ENCODE data around the gene PRSS23. TPM values are rescaled to one million over a fixed set of nuclear protein-coding genes. Genes with fewer than 3 reads are reported as not detected.

The PRSS23 gene
- total and polyA plus RNA-seq, 2 donors (not counting 3 experiments of a cell fraction or from before 2014, with no cell fraction given), result 146 to 278 TPM

GRCh38 chr11:86797133-86797532 lies 3.2 kb upstream of the PRSS23 start:
- POLR2A ChIA-PET, result no interaction called here
- DNase-seq (ENCODE audit: low read depth, low spot score), result no peak

More at GRCh38 chr11:86797133-86797532, 3.2 kb upstream of the PRSS23 start:
- H3K4me2 ChIP-seq (ENCODE audit: insufficient read depth, low read length), result no peak overlapping the region
- dilution Hi-C loops (cut with MboI; ENCODE audit: extremely low pct_ligation_motif_present, low sequenced_read_pairs) (no loop called here), intact Hi-C loops (cut with micrococcal nuclease) (no loop called here)
- no peak for FAIRE-seq
- H3K27ac ChIP-seq (ENCODE audit: insufficient read depth, low read depth, low read length), result no peak overlapping the region
- no peak overlapping the region for H3K9ac ChIP-seq (replicated peaks; ENCODE audit: extremely low read depth, insufficient read depth, low read length)
- no peaks in the 10 kb centered on the region for H3K36me3 ChIP-seq (ENCODE audit: control insufficient read depth in 2 of 2, extremely low read depth in 1 of 2, insufficient read depth in 2 of 2, low read length in 2 of 2)
- H3K9me1 ChIP-seq (replicated peaks; ENCODE audit: control insufficient read depth, extremely low read depth, insufficient read depth, low read length), result no peaks in the 10 kb centered on the region
- H3K4me1 ChIP-seq (ENCODE audit: control insufficient read depth, extremely low read depth, insufficient read depth, low read length), result peaks cover 19% of the 10 kb centered on the region
- TF ChIP-seq JUN (IDR thresholded peaks at IDR 0.05; ENCODE audit: borderline replicate concordance, insufficient read depth, insufficient read length, low read depth), result no peak
- no peak for TF ChIP-seq MYC (IDR thresholded peaks at IDR 0.05; ENCODE audit: low read depth, low read length)
- no peak for TF ChIP-seq POLR2AphosphoS5 (IDR thresholded peaks at IDR 0.05; ENCODE audit: insufficient read depth, low read depth, low read length)
- TF ChIP-seq CTCF (IDR thresholded peaks at IDR 0.05; ENCODE audit: extremely low read depth in 1 of 2, insufficient read depth in 1 of 2, low read depth in 1 of 2, low read length in 2 of 2), result no peak
- H4K20me1 ChIP-seq (replicated peaks; ENCODE audit: control insufficient read depth, extremely low read depth, insufficient read depth, low read length), result no peaks in the 10 kb centered on the region
- H3K27me3 ChIP-seq (ENCODE audit: control insufficient read depth in 2 of 2, insufficient read depth in 2 of 2, low read length in 2 of 2), result no peaks in the 10 kb centered on the region
- no peak overlapping the region for H3K4me3 ChIP-seq (replicated peaks in 1 of 3; ENCODE audit: insufficient read depth in 1 of 3, low read depth in 1 of 3, low read length in 3 of 3)
- no peak overlapping the region for H2AFZ ChIP-seq (ENCODE audit: low read depth, low read length)
- peaks cover 23% of the 10 kb centered on the region for H3K79me2 ChIP-seq (ENCODE audit: control insufficient read depth, insufficient read depth, low read length)
- no TSS peak for BruUV-seq (replicated peaks)
- H3K9me3 ChIP-seq (replicated peaks; ENCODE audit: control insufficient read depth, insufficient read depth, low read length), result no peaks in the 10 kb centered on the region
- CTCF ChIA-PET, result interaction anchor here (1.1 to 3.4 kb wide), 2 partner anchors 60 to 188 kb away, joined by 3 to 29 read pairs; no protein-coding TSS in a partner anchor

Measured in endothelial cell of umbilical vein (primary cell).